RWPE1 (cell line): ENCODE results near the gene ZNF30.

Experiments
- CTCF ChIA-PET: fragments of 350-600 bp; sonication (Branson Sonifier 250); formaldehyde crosslinking; extraction: SDS; loops from one replicate; lab custom pipeline; 2021; lab: Yijun Ruan, JAX
- POLR2A ChIA-PET: fragments of 400-600 bp; formaldehyde crosslinking; extraction: SDS; loops from one replicate; lab custom pipeline; 2020; ENCODE audit warnings: antibody characterized with exemption; ENCODE audit not compliant: low non-redundant PET; lab: Yijun Ruan, JAX
- DNase-seq: peaks from one replicate; pipeline ENCODE4 v3.0.0; 2012; ENCODE audit warnings: low spot score
- H3K27ac ChIP-seq: fragments of 450-650 bp; 2 replicates; pipeline ENCODE4 v1.5.1; 2017
- TF ChIP-seq, protein P1 (sequence below): fragments of 450-650 bp; conservative IDR thresholded peaks from 2 replicates; pipeline ENCODE4 v1.5.1; 2017; ENCODE audit warnings: low read depth, mild to moderate bottlenecking

The ZNF30 gene

DNA sequence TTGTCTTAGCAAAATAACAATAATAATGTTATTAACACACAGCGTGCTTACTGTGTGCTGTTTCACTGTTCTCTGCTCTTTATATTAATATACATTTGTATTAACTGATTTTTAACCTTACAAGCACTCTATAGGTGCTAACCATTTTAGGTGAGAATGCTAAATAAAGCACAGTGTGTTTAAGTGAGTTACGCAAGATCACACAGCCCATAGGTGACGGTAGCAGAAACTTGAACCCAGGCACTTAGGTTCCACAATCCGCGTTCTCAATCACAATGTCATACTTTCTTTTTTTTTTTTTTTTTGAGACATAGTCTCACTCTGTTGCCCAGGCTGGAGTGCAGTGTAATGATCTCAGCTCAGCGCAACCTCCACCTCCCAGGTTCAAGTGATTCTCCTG, 5.8 kb downstream of the ZNF30 start:
- TF ChIP-seq, protein P1, sequence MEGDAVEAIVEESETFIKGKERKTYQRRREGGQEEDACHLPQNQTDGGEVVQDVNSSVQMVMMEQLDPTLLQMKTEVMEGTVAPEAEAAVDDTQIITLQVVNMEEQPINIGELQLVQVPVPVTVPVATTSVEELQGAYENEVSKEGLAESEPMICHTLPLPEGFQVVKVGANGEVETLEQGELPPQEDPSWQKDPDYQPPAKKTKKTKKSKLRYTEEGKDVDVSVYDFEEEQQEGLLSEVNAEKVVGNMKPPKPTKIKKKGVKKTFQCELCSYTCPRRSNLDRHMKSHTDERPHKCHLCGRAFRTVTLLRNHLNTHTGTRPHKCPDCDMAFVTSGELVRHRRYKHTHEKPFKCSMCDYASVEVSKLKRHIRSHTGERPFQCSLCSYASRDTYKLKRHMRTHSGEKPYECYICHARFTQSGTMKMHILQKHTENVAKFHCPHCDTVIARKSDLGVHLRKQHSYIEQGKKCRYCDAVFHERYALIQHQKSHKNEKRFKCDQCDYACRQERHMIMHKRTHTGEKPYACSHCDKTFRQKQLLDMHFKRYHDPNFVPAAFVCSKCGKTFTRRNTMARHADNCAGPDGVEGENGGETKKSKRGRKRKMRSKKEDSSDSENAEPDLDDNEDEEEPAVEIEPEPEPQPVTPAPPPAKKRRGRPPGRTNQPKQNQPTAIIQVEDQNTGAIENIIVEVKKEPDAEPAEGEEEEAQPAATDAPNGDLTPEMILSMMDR = no peak
- DNase-seq = no peak
- no peak overlapping the region for H3K27ac ChIP-seq
- ChIA-PET POLR2A (no interaction called here), CTCF (no interaction called here)

DNA sequence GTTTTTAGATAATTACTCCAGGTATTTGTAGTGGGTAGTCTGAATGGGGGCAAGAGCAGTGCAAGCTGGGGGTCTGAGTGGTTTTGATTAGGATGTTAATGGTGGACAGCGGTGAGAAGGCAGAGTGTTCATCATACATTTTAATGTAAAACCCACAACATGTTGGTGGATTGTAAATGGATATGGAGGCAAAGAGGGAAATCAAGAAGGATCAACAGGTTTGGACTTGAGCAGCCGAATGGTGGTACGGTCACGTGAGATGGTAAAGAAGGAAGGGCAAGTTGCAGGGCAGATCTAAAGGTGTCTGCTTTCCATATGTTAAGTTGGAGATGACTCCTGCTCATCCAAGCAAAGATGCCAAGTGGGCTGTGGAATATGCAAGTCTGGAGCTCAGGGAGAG, 9.5 kb downstream of the ZNF30 start:
- POLR2A ChIA-PET = no interaction called here
- H3K27ac ChIP-seq = no peak overlapping the region
- TF ChIP-seq, protein P1 = no peak
- no peak for DNase-seq
- CTCF ChIA-PET = no interaction called here

DNA sequence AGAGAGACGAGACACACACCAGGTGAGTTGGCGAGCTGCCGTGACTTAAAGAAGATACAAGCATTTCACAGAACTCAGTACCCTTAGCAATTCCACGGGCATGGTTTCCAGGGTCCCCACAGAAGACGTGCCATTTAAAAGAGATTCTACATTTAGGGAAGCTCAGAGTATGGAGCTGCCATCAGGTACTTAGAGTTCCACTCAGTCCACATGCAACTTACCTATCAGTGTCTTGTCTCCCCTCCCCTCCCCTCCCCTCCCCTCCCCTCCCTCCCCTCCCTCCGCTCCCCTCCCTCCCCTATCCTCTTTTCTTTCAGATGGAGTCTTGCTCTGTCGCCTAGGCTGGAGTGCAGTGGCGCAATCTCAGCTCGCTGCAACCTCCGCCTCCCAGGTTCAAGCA, 12.2 kb downstream of the ZNF30 start:
- CTCF ChIA-PET = no interaction called here
- POLR2A ChIA-PET = no interaction called here

DNA sequence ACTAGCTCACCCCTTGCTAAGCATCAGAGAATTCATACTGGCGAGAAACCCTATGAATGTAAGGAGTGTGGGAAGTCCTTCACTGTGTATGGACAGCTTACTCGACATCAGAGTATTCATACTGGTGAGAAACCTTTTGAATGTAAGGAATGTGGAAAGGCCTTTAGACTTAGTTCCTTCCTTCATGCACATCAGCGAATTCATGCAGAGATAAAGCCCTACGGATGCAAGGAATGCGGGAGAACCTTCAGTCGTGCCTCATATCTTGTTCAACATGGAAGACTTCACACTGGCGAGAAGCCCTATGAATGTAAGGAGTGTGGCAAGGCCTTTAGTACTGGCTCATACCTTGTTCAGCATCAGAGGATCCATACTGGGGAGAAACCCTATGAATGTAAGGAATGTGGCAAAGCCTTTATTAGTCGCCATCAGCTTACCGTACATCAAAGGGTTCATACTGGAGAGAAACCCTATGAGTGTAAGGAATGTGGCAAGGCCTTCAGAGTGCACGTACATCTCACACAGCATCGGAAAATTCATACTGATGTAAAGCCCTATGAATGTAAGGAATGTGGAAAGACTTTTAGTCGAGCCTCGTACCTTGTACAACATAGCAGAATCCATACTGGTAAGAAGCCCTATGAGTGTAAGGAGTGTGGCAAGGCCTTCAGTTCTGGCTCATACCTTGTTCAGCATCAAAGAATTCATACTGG, 17.3 kb downstream of the ZNF30 start:
- DNase-seq = no peak
- ChIA-PET POLR2A (no interaction called here), CTCF (no interaction called here)
- no peak overlapping the region for H3K27ac ChIP-seq
- TF ChIP-seq, protein P1 = no peak

More for the DNA sequence above, 12.2 kb downstream of the ZNF30 start:
- H3K27ac ChIP-seq = no peak overlapping the region
- TF ChIP-seq, protein P1 = no peak
- no peak for DNase-seq

GRCh38 chr19:34953092-34953491, 26.4 kb downstream of the ZNF30 start:
- CTCF ChIA-PET = interaction anchor here (0.7 kb wide), 1 partner anchor 96 kb away, joined by 5 read pairs; no protein-coding TSS in a partner anchor
- POLR2A ChIA-PET = no interaction called here
- no peak for DNase-seq
- TF ChIP-seq, protein P1 = no peak
- no peak overlapping the region for H3K27ac ChIP-seq

GRCh38 chr19:34957830-34958751, 31.4 kb downstream of the ZNF30 start:
- CTCF ChIA-PET = no interaction called here
- no peak overlapping the region for H3K27ac ChIP-seq
- DNase-seq = no peak
- POLR2A ChIA-PET = no interaction called here
- TF ChIP-seq, protein P1 = no peak
